Stimulated activated CD4-positive, alpha-beta T cell treated with anti-CD3 and anti-CD28 coated beads, Interleukin-4, amount 100 ng/mL, for 4 hours (primary cell): ENCODE data around the gene PRDM5.
"Not testable (repeated sequence)": the region's sequence is repeated elsewhere in the genome, so short reads cannot be mapped to it uniquely, and the experiment has no call there.

Experiments
- DNase-seq, 2 experiments: peaks; one replicate each; pipeline ENCODE4 v3.0.0-alpha.2; 2020

PRDM5 gene

DNA sequence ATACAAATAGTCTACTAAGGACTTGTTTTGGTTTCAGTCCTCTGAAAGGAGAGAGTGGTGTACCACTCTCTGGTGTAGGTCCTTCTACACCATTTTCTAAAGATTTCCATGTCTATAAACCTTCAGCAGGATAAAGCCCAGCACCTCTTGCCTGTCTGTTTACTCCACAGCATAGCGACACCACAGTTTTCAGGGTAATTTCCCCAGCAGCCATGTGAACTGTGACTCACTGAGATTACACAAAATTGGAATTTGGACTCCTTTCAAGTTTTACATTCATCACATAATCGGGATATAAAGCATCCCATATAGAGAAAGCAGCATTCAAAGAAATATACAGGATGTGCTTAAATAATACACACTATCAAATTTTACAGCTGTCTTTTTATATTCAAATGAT, 229.6 kb downstream of the PRDM5 start:
- no peak for DNase-seq

DNA sequence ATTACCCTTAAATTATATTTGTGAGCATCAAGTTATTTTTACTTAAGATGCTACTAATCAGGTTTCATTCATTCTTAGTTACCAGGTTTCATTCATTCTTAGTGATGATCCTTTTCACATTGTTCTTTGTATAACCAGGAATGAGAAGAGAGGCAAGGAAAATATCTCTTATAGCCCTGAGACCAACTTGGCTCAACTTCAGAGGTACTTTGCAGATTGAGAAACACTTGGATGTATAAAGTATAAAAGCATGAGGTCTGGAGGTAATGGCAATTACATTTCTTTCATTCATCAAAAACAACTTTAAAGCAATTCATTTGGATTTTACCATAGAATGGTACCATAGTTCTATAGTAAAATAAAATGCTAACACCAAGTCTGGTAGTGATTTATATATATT, 231.0 kb downstream of the PRDM5 start:
- DNase-seq, result no peak

DNA sequence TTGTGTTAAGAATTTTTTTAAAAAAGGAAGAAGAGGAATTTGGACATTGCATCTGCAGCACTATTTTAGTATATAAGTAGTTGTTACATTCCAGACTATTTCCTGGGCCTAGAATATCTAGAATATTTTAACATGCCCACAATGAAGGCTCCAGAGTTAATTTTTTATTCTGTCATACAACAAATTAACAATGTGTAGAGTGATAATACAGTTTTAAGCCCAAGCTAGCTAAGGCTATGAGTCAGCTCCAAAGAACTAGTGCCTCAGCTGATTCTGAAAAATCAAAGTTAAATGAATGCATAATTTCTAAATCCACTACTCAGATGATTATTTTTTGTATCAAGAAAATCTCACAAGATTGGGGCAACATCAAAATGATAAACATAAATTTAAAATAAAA, 231.4 kb downstream of the PRDM5 start:
- DNase-seq, result no peak

DNA sequence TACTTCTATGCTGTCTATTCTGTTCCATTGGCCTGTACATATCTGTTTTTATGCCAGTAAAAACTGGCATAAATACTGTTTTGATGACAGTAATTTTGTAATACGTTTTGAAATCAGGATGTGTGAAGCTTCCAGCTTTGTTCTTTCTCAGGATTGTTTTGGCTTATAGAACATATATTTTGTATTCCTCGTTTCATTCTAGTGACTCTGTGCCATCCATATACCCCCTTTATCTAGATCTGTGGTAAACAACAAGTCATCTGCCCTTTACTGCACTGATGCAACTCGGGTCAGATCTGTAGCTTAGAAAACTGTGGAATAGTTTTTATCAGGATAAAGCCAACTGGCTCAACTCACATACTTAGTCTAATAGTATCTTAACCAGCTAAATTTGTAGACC, 233.7 kb downstream of the PRDM5 start:
- no peak for DNase-seq

DNA sequence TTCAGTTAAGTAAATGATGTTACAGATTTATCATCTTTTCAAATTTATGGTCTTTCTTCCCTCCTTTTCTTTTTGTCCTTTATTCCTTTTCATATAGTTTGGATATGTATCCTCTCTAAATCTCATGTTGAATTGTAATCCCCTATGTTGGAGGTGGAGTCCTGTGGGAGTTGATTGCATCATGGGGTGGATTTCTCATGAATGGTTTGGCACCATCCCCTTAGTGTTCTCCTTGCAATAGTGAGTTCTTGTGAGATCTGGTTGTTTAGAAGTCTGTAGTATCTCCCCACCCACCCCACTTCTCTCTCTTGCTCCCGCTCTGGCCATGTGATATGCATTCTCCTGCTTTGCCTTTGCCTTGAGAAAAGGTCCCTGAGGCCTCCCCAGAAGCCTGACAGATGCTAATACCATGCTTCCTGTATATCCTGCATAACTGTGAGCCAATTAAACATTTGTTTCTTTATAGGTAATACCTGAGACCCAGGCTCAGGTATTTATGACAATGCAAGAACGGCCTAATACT, 236.7 kb downstream of the PRDM5 start:
- no peak for DNase-seq

DNA sequence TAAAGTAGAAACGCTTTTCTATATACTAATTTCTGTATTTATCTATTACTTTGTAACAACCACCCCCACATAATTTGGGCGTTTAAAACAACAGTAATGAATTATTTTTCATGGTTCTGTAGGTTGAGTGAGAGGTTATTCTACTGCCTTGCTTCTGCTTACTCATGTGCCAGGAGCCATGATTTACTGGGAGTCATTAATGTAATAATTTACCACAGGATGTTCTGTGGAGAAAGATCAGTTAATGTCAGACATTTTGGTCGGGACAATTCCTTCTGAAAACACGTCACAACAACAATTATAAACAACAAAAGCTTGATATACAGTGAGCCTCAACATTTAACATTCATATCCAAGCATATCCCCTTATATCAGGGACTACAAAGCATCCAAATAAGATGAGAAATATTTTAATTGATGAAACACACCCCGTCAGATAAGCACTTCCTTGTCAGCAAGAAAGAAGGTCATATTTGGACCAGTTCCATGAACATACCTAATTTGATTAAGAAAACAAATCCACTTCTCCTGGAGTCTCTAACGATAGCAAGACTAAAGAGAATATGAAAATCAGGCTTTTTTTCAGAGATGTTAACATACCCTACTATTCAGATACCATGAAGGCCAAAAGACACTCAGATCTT, 238.5 kb downstream of the PRDM5 start:
- DNase-seq, result no peak

DNA sequence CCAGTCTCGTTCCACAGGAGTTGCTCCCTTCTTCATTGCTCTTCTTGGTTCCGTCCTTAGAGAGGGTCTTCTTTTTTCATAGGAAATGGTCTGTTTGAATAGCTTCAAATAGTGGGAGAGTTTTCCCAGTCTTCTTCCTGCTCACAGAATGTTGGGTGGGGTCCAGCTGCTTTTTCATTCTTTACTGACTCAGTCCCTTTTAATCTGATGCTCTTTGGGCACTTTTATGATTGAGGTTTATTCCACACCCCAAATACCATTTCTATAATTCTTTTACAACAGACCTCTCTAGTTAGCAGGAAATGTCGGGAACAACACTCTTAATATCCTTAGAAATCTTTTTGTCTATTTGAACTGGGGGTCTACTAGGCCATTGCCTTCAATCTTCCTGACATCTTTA, 239.5 kb downstream of the PRDM5 start:
- no peak for DNase-seq

DNA sequence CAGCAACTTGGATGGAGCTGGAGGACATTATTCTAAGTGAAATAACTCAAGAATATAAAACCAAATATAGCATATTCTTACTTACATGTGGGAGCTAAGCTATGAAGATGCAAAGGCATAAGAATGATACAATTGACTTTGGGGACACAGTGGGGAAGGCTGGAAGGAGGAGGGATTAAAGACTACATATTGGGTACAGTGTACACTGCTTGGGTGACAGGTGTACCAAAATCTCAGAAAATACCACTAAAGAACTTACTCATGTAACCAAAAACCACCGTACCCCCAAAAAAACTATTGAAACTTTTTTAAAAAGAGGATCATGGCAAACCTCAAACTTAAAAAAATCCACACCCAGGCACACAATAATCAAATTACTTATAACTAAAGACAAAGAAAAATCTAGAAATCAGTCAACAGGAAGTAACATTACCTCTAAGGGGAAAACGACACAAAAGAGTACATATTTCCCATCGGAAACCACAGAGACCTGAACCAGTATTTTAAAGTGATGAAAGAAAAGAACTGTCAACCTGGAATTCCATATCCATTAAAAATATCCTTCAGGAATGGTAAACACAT, 241.8 kb downstream of the PRDM5 start:
- no peak for DNase-seq

DNA sequence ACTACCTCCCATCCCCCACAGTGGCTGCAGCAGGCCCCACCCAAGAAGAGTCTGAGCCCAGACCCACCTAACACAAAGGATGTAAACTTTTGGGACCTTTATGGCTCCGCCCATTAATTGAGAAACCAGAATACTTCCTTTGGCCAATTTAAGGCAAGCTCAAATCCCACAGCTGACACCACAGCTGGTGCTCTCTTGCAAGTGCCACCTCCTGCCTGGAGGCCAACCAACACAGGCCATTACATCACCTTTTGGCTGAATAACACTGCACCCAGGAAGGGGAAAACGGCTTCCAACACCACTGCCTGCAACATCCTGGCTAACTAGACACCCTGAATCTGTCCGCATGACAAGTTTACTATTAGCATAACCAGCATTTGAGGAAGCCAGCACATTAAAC, 248.8 kb downstream of the PRDM5 start:
- DNase-seq, result no peak

DNA sequence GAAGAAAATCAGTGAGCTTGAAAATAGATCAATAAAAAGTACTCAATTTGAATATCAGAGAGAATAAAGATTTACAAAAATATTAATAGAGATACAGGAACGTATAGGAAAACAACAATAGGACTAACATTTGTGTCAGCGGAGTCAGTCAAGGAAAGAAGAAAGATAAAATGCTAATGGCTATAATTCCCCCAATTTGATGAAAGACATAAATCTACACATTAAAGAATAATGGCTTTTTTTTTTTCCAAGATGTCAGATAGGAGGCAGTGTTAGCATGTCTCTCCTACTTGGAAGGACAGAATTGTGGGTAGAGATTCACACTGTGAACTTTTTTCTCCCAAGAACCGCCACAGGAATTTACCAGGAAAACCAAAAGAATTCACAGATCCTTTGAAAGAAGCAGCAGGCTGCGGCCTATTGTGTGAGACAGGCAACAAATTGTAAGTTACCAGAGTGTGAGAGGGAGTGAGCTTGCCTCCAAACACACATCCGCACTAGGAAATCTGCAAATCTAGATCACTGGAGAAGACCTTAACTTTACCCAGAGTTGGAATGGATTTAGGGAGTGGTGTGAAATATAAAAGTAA, 249.9 kb downstream of the PRDM5 start:
- DNase-seq, result no peak

DNA sequence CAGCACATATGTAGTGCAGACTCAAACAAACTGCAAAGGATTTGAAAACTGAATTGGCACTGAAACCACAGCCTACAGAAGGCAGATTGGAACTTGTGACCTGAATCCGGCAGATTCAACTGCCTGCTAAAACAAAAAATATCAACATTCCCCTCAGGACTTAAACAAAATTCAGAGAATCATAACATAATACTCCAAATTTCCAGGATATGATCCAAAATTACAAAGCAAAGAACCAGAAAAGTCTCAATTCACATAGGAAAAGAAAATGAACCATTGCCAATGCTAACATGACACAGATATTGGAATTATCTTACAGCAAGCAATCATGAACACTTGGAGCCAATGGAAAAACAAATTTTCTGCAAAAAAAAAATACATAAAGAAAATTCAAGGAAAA, 250.4 kb downstream of the PRDM5 start:
- DNase-seq, result no peak

DNA sequence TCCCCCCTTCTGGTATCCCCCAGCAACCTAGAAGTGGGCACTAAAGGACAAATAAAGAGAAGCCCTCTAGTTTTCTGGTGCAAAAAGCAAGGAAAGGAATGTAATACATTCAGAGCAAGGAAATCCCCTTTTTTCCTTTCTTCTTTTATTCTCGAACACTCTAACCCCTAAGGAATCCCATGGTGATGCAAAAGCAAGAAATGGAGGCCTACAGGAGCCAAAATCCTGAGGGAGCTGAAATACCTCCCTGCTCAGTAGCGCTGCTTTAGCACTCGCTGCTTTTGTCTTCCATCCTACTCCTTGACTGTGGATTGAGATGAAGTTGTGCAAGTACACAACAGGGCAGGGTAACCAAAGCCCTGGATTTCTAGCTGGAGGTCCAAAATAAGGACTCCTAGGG, 251.0 kb downstream of the PRDM5 start:
- no peak for DNase-seq

DNA sequence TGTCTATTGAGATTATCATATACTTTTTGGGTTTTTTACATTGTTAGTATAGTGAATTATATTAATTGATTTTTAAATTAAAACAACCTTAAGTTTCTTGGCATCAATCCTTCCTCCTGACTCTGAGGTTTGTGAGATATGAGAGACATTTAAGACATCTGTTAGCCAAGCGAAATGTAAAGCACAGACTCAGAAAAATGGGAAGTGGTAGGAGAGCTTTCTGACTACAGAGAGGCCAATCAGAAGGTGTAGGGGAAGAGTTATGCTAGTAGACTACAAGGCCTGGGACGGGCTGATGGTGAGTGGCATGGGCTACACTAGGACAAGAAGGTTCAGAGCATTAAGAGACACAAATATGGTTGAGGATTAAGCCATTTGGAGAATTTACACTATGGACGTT, 255.4 kb downstream of the PRDM5 start:
- DNase-seq, result no peak

DNA sequence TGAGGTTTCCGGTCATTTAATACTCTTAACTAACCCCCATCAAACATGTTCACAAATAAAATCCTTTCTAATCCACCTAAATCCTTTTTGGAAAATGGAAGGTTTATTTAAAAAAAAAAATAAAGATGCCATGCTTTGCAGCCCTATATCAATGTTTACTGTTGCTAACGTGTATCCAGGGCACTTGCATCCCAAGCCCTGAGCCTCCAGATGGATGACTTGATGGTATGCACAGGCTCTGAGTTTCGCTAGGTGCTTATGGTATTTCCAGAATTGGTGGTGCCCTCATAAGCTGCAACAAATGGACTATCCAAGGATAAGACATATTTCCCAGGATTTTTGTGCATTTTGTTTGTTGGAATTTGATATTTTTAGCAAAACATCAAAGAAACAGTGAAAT, 257.7 kb downstream of the PRDM5 start:
- no peak for DNase-seq

DNA sequence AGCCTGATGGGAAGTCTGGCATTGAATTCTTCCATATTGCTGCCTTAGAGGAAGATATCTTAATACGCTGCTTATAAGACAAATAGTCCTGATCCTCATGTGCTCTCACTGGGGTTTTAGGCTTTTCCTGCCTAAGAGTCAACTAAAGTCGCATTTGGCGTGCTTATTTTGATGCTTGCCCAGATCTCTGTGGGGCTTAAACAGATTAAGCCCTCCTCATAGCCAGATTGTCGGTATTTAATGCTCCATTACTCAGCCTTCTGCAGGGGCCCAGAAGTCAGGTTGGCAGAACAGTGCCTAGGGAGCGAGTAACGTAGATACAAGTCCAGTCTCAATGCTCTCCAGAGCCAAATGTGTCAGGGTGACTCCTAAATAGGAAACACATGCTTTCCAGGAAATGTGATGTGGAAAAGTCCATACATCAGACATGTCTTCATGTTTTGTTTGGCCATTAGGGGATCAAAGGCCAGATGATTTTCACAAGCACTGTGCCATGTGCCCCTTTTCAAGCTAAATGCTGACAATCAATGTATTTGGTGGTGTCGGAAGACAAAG, 262.8 kb downstream of the PRDM5 start:
- no peak for DNase-seq

DNA sequence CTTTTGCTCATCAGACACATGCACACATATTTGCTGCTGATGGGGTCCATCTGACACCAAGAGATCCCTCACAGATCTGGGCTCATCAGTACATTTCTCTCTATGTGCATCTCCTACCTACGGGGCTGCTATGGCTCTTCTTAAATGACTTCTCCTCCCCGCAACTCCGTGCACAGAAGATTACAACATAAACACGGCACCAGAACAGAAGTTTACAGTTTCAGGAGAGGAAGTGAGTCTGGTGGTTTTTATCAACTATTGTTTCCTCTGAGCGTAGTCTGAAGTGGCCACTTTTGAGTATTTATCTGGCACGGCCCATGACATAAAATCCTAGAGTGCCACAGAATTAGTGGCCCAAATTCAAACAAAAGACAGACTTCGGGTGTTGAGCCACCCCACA, 263.8 kb downstream of the PRDM5 start:
- DNase-seq, result no peak

DNA sequence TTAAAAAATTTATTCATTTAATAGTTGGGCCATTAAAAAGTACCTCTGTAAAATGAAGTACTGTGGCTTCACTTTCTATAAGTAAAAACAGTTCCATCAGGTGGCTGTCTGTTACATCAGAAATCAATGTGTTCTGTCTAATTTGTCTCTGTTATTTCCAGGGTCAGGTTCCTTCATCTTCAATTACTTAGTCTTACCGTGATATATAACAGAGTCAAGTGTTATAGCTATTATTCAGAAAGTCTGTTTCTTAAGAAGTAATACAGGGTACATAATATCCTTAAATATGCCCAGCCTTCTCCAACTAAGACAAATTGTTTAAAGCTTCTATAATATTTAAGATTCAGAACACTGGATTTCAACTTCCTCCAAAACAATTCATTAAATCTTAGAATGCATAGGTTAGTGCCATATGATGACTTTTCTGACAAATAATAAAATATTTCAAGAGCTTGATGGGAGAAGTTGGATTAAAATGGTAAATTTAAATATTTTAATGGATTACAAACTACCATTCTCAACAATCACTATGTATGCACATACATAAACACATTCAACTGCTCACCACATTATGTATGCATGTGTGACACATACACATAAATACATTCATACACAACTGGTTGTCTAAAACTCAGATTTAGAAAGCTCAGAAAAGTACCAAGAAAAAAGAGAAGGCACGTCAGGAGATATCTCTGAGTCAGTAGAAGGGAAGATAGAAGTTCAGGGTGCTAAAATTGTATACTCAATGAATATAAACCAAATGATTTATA, 268.5 kb downstream of the PRDM5 start:
- DNase-seq, result no peak

DNA sequence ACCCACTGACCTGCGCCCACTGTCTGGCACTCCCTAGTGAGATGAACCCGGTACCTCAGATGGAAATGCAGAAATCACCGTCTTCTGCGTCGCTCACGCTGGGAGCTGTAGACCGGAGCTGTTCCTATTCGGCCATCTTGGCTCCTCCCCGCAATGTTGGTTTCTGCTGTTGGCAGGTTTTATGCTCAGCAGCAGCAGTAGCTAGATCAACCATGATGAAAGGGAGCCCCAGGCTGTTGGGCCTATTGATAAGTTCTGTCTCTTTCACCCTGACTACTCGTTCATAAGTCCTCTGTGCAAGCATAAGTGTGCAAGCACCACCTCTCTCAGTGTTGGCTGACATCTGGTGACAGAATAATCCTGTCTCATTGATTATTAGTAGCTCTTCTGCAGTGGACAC, 274.2 kb downstream of the PRDM5 start:
- DNase-seq, result not testable (repeated sequence)
